ENCODE measurements around the gene GRIN1.

GRIN1 gene

GRCh38 chr9:137166380-137167229 is 27.7 kb downstream of the GRIN1 start:
- no peak for DNase-seq

- DNase-seq = peak; percentile 13
Measured at GRCh38 chr9:137167277-137167746, 28.4 kb downstream of the GRIN1 start.

GRCh38 chr9:137167747-137168572 is 29.0 kb downstream of the GRIN1 start:
- DNase-seq = peak; percentile 16

GRCh38 chr9:137168573-137168903 is 29.6 kb downstream of the GRIN1 start:
- DNase-seq = no peak

GRCh38 chr9:137168904-137169856 is 30.2 kb downstream of the GRIN1 start:
- peak; percentile 65 for DNase-seq

GRCh38 chr9:137169896-137170358 is 31.0 kb downstream of the GRIN1 start, which contains the start of gene LRRC26:
TSS of gene LRRC26 (minus strand) at chr9:137170051. CDS start at chr9:137169943, 108 bp downstream.
- no peak for DNase-seq

GRCh38 chr9:137170486-137171148 is 31.7 kb downstream of the GRIN1 start:
- DNase-seq = no peak

- DNase-seq = no peak
Measured at GRCh38 chr9:137171149-137171900, 32.4 kb downstream of the GRIN1 start.

GRCh38 chr9:137172901-137173795 is 34.2 kb downstream of the GRIN1 start:
- DNase-seq = peak; percentile 78

- DNase-seq = no peak
Measured at GRCh38 chr9:137173796-137174664, 35.1 kb downstream of the GRIN1 start.

- DNase-seq = no peak
Measured at GRCh38 chr9:137174722-137175293, 35.9 kb downstream of the GRIN1 start.

- DNase-seq = no peak
Measured at GRCh38 chr9:137175345-137175961, 36.5 kb downstream of the GRIN1 start.

- DNase-seq = no peak
Measured at GRCh38 chr9:137176302-137177182, 37.6 kb downstream of the GRIN1 start.

- DNase-seq = peak; percentile 36
Measured at GRCh38 chr9:137178201-137178938, 39.4 kb downstream of the GRIN1 start.

GRCh38 chr9:137178939-137179630 is 40.1 kb downstream of the GRIN1 start:
- DNase-seq = no peak

GRCh38 chr9:137179761-137180160 is 40.8 kb downstream of the GRIN1 start:
- no peak for DNase-seq

Data from MV-4-11 (cell line).